Mesothelial cell of epicardium (in vitro differentiated cells): ENCODE measurements around the gene DENND1A. TPM values are rescaled to one million over a fixed set of nuclear protein-coding genes. Genes with fewer than 3 reads are reported as not detected.
A peak's percentile ranks its signal among the peaks of the same experiment; 100 is the strongest.

Source experiments
- DNase-seq, 2 experiments: peaks; one replicate each; pipeline ENCODE4 v3.0.0; 2021; ENCODE audit warnings: low spot score in 2 of 2; ENCODE audit not compliant: unreplicated experiment in 2 of 2
- H3K27ac Mint-ChIP-seq: 2 replicates; pipeline ENCODE4 v1.8.0; 2021; ENCODE audit warnings: mixed read lengths
- H3K27me3 Mint-ChIP-seq: 2 replicates; pipeline ENCODE4 v1.8.0; 2021; ENCODE audit warnings: low read depth, mixed read lengths
- H3K36me3 Mint-ChIP-seq: 2 replicates; pipeline ENCODE4 v1.8.0; 2021; ENCODE audit warnings: mixed read lengths
- H3K4me1 Mint-ChIP-seq: 2 replicates; pipeline ENCODE4 v1.8.0; 2021; ENCODE audit warnings: mixed read lengths
- H3K4me3 Mint-ChIP-seq: 2 replicates; pipeline ENCODE4 v1.8.0; 2021; ENCODE audit warnings: mild to moderate bottlenecking, moderate library complexity, mixed read lengths
- H3K9me3 Mint-ChIP-seq: 2 replicates; pipeline ENCODE4 v1.8.0; 2021; ENCODE audit warnings: mixed read lengths
- CTCF ChIP-seq: fragments of 200-600 bp; sonication (generic); IDR thresholded peaks from one replicate; pipeline ENCODE4 v1.5.0; 2021; ENCODE audit warnings: antibody characterized with exemption; ENCODE audit not compliant: unreplicated experiment
- total RNA-seq: library from RNA; stranded (reverse); gene quantifications from 3 replicates; pipeline ENCODE4 v1.2.1, GENCODE V29; 2021

DENND1A gene
- total RNA-seq, 1 donor from 2014 or later, result 23.4 TPM

DNA sequence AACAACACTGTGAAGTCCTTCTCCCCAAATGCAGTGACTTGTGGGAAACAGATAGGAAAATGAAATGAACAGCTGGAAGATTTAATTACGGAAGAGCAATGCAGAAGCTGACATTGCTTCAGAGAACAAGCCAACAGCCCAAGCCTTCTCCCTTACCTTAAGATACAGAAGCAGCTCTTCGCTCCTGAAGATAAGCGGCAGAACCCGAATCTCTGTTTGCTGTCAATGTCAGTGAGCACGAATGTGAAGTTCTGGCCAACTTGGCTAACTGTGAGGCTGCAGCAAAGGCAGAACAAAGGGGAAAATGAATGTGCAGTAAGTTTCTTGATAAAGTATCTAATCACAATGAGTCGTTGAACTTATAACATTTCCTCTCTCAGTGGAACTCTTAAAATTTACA is 172.4 kb downstream of the DENND1A start:
- no peak for DNase-seq
- H3K36me3 Mint-ChIP-seq, result peaks cover 2% of the 10 kb centered on the region
- peaks cover 18% of the 10 kb centered on the region for H3K4me1 Mint-ChIP-seq
- no peak overlapping the region for H3K4me3 Mint-ChIP-seq
- no peaks in the 10 kb centered on the region for H3K9me3 Mint-ChIP-seq
- no peak for TF ChIP-seq CTCF
- H3K27ac Mint-ChIP-seq, result peak overlapping the region; percentile 28
- H3K27me3 Mint-ChIP-seq, result no peaks in the 10 kb centered on the region

DNA sequence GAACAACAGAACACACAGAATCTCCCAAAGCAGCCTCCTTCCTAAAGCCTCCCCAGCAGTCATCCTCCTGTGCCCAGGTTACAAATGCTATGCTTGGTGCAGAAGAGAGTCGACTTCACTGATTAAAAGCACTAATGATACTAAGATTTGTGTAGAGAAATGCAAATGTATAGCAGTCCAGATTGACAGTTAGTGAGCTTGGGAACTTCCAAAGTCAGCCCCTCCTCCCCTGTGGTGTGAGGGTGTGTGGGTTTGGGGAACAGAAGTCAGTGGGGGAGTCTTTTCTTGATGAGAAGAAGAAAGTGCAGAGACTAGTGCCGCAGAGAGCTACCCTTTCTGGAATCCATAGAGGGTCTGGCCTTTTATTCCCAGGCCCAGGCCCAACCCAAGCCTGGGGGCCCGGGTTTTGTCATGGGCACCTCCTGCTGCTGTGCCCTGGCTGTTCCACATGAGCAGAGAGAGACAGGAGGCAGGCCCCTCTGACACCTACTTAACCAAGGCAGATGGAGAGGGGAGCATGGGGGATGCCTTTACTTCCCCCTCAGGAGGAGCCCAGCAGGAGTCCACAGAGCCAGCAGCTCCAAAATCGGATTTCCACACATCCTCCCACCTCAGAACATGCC is 173.3 kb downstream of the DENND1A start:
- Mint-ChIP-seq H3K4me1 (peaks cover 18% of the 10 kb centered on the region), H3K27ac (no peak overlapping the region), H3K9me3 (no peaks in the 10 kb centered on the region), H3K36me3 (peaks cover 2% of the 10 kb centered on the region), H3K4me3 (no peak overlapping the region), H3K27me3 (peaks cover 2% of the 10 kb centered on the region)
- no peak for TF ChIP-seq CTCF
- DNase-seq, result no peak

DNA sequence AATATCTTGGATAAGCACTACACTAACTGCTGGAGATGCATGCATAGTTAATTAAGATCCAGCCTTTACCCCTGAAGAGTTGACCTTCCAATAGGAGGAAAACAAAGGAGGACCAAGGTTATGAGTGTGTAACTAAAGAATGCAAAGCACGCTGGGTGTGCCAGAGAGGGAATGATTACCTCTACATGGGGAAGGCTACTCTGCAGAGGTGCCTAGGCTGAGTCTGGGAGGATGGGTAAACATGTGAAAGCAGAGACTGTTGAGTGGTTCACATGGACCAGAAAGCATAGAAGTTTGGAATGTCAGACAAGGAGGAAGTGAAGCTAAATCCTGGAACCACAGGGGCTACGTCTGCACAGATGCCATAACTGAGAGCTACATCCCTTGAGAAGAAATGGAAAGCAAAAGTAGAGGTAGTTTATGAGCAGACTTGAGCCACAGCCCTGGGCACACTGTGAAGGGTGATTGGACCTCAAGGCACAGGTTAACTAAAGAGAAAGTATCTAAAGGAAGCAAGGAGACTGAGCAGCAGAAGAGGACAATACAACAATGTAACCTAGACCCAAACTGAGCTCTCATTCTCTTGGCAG is 176.2 kb downstream of the DENND1A start:
- H3K27me3 Mint-ChIP-seq, result peaks cover 8% of the 10 kb centered on the region
- DNase-seq, result no peak
- H3K36me3 Mint-ChIP-seq, result no peaks in the 10 kb centered on the region
- H3K27ac Mint-ChIP-seq, result no peak overlapping the region
- no peaks in the 10 kb centered on the region for H3K9me3 Mint-ChIP-seq
- H3K4me3 Mint-ChIP-seq, result no peak overlapping the region
- no peak for TF ChIP-seq CTCF
- H3K4me1 Mint-ChIP-seq, result peaks cover 33% of the 10 kb centered on the region

DNA sequence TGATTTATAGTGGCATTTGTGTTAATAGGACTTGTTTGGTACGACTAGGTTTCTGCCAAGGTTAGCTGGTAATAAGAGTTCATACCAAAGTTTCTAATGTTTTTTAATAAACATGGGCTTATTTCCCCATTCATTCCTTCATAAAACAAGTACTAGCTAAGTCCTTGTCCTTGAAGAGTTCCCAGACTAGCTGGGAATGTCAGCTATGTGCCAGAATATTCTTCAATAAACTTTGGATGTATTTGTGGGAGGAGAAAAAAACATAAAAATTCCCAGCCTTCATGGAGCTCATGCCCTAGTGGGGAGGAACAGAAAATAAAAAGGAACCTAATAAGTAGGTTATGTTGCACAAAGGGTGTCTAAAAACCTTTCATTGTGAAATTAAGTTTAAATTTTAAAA is 176.9 kb downstream of the DENND1A start:
- no peaks in the 10 kb centered on the region for H3K36me3 Mint-ChIP-seq
- peaks cover 8% of the 10 kb centered on the region for H3K27me3 Mint-ChIP-seq
- no peaks in the 10 kb centered on the region for H3K9me3 Mint-ChIP-seq
- TF ChIP-seq CTCF, result no peak
- peaks cover 32% of the 10 kb centered on the region for H3K4me1 Mint-ChIP-seq
- no peak overlapping the region for H3K27ac Mint-ChIP-seq
- DNase-seq, result no peak
- no peak overlapping the region for H3K4me3 Mint-ChIP-seq

- DNase-seq, result no peak
- no peaks in the 10 kb centered on the region for H3K36me3 Mint-ChIP-seq
- peaks cover 8% of the 10 kb centered on the region for H3K27me3 Mint-ChIP-seq
- peak overlapping the region; percentile 13 for H3K27ac Mint-ChIP-seq
- peaks cover 20% of the 10 kb centered on the region for H3K4me1 Mint-ChIP-seq
- no peaks in the 10 kb centered on the region for H3K9me3 Mint-ChIP-seq
- no peak for TF ChIP-seq CTCF
- no peak overlapping the region for H3K4me3 Mint-ChIP-seq
These were observed 180.2 kb downstream of the DENND1A start for GRCh38 chr9:123749580-123750202.
